Chondrocyte (in vitro differentiated cells): Measurements from ENCODE around the gene COG5. TPM values are rescaled to one million over a fixed set of nuclear protein-coding genes. Genes with fewer than 3 reads are reported as not detected.
A peak's percentile ranks its signal among the peaks of the same experiment; 100 is the strongest.

ENCODE experiments used
- DNase-seq: peaks from one replicate; pipeline ENCODE4 v3.0.0; 2021; ENCODE audit warnings: mixed read lengths, low spot score
- H3K27ac Mint-ChIP-seq: one replicate; pipeline ENCODE4 v1.8.0; 2021; ENCODE audit warnings: mild to moderate bottlenecking, moderate library complexity, mixed read lengths; ENCODE audit not compliant: unreplicated experiment
- H3K27me3 Mint-ChIP-seq: 2 replicates; pipeline ENCODE4 v1.8.0; 2021; ENCODE audit warnings: low read depth, mixed read lengths
- H3K36me3 Mint-ChIP-seq: 2 replicates; pipeline ENCODE4 v1.8.0; 2021; ENCODE audit warnings: low read depth, mixed read lengths
- H3K4me1 Mint-ChIP-seq: 2 replicates; pipeline ENCODE4 v1.8.0; 2021; ENCODE audit warnings: low read depth, mild to moderate bottlenecking, mixed read lengths
- H3K4me3 Mint-ChIP-seq: one replicate; pipeline ENCODE4 v1.8.0; 2021; ENCODE audit warnings: mild to moderate bottlenecking, moderate library complexity, mixed read lengths; ENCODE audit not compliant: unreplicated experiment
- H3K9me3 Mint-ChIP-seq: 2 replicates; pipeline ENCODE4 v1.8.0; 2021; ENCODE audit warnings: low read depth, mixed read lengths
- CTCF ChIP-seq: fragments of 200-600 bp; sonication (generic); IDR thresholded peaks from 2 replicates; pipeline ENCODE4 v1.5.0; 2021; ENCODE audit warnings: antibody characterized with exemption, mild to moderate bottlenecking, moderate library complexity
- total RNA-seq: library from RNA; stranded (reverse); gene quantifications from 3 replicates; pipeline ENCODE4 v1.2.1, GENCODE V29; 2021

The COG5 gene
- total RNA-seq, 1 donor from 2014 or later, result 52.8 TPM

- Mint-ChIP-seq H3K36me3 (peaks cover 5% of the 10 kb centered on the region), H3K27ac (peak within 1 kb of the TSS; percentile 94), H3K4me3 (peak within 1 kb of the TSS; percentile 89), H3K4me1 (peaks cover 27% of the 10 kb centered on the region), H3K9me3 (no peaks in the 10 kb centered on the region), H3K27me3 (no peaks in the 10 kb centered on the region)
- DNase-seq, result no peak
- peak; percentile 70 for TF ChIP-seq CTCF
Measured at GRCh38 chr7:107579885-107580715, 16.4 kb upstream of the COG5 start, which contains the start of gene BCAP29. Gene BCAP29, plus strand, starts transcription at chr7:107580246. Its CDS starts 527 bp downstream, at chr7:107580773.

GRCh38 chr7:107579554-107579884, 15.8 kb upstream of the COG5 start:
- Mint-ChIP-seq H3K4me1 (peaks cover 27% of the 10 kb centered on the region), H3K36me3 (peaks cover 3% of the 10 kb centered on the region), H3K27me3 (no peaks in the 10 kb centered on the region), H3K27ac (peak overlapping the region; percentile 94), H3K9me3 (no peaks in the 10 kb centered on the region), H3K4me3 (peak overlapping the region; percentile 89)
- no peak for TF ChIP-seq CTCF
- DNase-seq, result no peak

- no peak for DNase-seq
- H3K4me1 Mint-ChIP-seq, result peaks cover 3% of the 10 kb centered on the region
- no peak overlapping the region for H3K4me3 Mint-ChIP-seq
- H3K27ac Mint-ChIP-seq, result no peak overlapping the region
- no peak for TF ChIP-seq CTCF
- no peaks in the 10 kb centered on the region for H3K27me3 Mint-ChIP-seq
- no peaks in the 10 kb centered on the region for H3K9me3 Mint-ChIP-seq
- peaks cover 4% of the 10 kb centered on the region for H3K36me3 Mint-ChIP-seq
Measured at GRCh38 chr7:107573537-107573936, 9.8 kb upstream of the COG5 start.

GRCh38 chr7:107570298-107570697, 6.6 kb upstream of the COG5 start:
- H3K27me3 Mint-ChIP-seq, result no peaks in the 10 kb centered on the region
- peaks cover 3% of the 10 kb centered on the region for H3K4me1 Mint-ChIP-seq
- no peak overlapping the region for H3K4me3 Mint-ChIP-seq
- no peaks in the 10 kb centered on the region for H3K9me3 Mint-ChIP-seq
- DNase-seq, result no peak
- H3K27ac Mint-ChIP-seq, result no peak overlapping the region
- no peak for TF ChIP-seq CTCF
- H3K36me3 Mint-ChIP-seq, result peaks cover 3% of the 10 kb centered on the region

DNA sequence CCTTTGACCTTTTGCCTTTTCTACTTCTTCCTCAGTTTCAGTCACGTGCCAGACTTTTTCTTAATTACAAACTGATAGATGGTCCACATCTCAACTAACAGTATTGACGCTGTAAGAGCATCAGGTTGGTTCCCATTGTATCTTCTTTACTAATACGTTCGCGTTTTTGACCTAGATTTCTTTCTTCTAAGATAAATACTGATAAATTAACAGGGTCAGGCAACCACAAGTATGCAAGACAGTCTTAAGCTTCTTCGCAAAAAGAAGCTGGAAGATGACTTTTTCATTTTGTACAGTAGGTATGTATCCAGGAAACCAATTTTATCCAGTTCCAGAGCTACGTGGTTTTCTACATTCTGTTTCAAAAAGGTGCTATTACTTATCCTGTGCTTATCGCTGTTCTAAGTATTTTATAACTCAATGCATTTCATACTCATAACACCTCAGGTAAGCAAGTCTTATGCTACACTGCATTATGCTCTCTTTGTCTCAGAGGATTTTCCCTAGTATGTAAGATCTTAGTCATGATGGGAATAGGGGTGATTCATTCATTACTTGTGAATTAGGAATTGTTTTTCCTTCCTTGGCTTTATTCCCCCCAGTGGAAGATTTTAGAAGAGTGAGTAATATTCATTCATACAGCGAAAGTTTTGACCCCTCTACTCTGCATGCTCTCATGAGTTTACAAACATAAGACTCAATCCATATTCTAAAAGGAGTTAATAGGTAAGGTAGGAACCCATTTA, 1.0 kb upstream of the COG5 start:
- DNase-seq, result no peak
- peak overlapping the region; percentile 86 for H3K27ac Mint-ChIP-seq
- no peaks in the 10 kb centered on the region for H3K9me3 Mint-ChIP-seq
- H3K27me3 Mint-ChIP-seq, result no peaks in the 10 kb centered on the region
- H3K36me3 Mint-ChIP-seq, result no peaks in the 10 kb centered on the region
- TF ChIP-seq CTCF, result peak; percentile 19
- H3K4me3 Mint-ChIP-seq, result peak overlapping the region; percentile 92
- H3K4me1 Mint-ChIP-seq, result peaks cover 50% of the 10 kb centered on the region
